A549 treated with Hydrocortisone at 1 μM for 4 hours (cell line): Measurements from ENCODE around the gene SCN10A. TPM values are rescaled to one million over a fixed set of nuclear protein-coding genes. Genes with fewer than 3 reads are reported as not detected.

Experiments
- total RNA-seq: library from RNA; stranded (reverse); fragments of 200-300 nt; extraction: Qiagen RNA extraction; gene quantifications from 5 replicates; pipeline ENCODE4 v1.2.3, GENCODE V29; 2022

Gene SCN10A
- total RNA-seq: not detected in 5 replicates

GRCh38 chr3:38816026-38816425 is at the start of gene SCN10A:
TSS of gene SCN10A (minus strand) at chr3:38816217. CDS start at chr3:38794010, 22,207 bp downstream.

GRCh38 chr3:38649500-38650247 is 166.3 kb downstream of the SCN10A start, which contains the start of gene SCN5A:
TSS of gene SCN5A (minus strand) at chr3:38649687. CDS start at chr3:38633307, 16,380 bp downstream.

Other genes starting within 250 kb of the SCN10A start
- 0.26 to 1.6 TPM (median 0.87 TPM) in 5 replicates for gene SCN5A, start 166.5 kb downstream of the SCN10A start, total RNA-seq
- gene SCN11A, start 235.7 kb upstream of the SCN10A start, total RNA-seq: not detected in 5 replicates
- gene WDR48, start 235.8 kb upstream of the SCN10A start, total RNA-seq: 16.8 to 26.9 TPM (median 21.3 TPM) in 5 replicates